Epithelial cell of proximal tubule (primary cell): ENCODE data around the gene ZNF605. TPM values are rescaled to one million over a fixed set of nuclear protein-coding genes. Genes with fewer than 3 reads are reported as not detected.
"Not testable (repeated sequence)": the region's sequence is repeated elsewhere in the genome, so short reads cannot be mapped to it uniquely, and the experiment has no call there.

Source experiments
- DNase-seq: peaks from one replicate; pipeline ENCODE4 v3.0.0-alpha.2; 2011; ENCODE audit warnings: low read depth
- H3K4me3 ChIP-seq: 2 replicates; pipeline ENCODE4 v1.5.1; 2011; ENCODE audit warnings: low read depth, mild to moderate bottlenecking, low read length
- total RNA-seq: library from RNA; depleted of rRNA; stranded (reverse); fragments of >200 nt; gene quantifications from 2 replicates; pipeline ENCODE4 v1.2.3, GENCODE V29; 2015
- TF ChIP-seq, protein P1 (sequence below): conservative IDR thresholded peaks from 2 replicates; pipeline ENCODE4 v1.5.1; 2012; ENCODE audit warnings: low read depth, mild to moderate bottlenecking, low read length

ZNF605 gene
- 3.7 and 5.1 TPM in 2 replicates for total RNA-seq

DNA sequence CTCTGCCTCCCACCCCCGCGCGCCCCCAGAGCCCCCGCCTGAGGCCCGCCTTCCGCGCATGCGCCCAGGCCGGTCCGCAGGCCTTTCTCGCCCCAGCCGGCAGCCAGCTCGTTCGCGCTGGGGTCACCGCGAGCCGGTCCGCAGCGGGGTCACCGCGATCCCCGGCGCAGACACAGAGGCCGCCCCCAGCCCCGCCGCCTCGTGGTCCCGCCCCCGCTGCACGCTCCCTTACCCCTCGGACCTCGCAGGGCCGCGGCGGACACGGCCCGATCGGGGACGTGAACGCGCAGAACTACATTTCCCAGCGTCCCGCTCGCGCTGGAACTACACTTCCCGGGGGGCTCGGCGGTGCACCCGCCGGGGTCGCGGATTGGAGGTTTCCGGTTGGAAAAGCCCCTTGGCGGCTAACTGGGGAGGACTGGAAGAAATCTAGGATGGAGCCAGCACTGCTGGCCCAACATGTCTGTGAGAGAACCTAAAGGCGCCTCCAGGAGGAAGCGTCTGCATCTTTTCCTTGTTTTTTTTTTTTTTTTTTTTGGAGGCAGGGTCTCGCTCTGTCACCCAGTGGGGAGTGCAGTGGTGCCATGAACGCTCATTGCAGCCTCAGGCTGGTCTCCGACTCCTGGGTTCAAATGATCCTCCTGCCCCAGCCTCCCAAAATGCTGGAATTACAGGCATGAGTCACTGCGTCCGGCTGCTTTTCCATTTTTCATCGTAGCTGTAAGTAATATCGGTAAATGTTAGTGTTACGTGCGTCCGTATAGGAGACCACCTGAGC lies at the start of gene ZNF605:
TSS of gene ZNF605 (minus strand) at position 296 of the 778 bp plus-strand sequence. CDS start 10,671 bp downstream, outside the sequence.
- peak; percentile 32 for DNase-seq

DNA sequence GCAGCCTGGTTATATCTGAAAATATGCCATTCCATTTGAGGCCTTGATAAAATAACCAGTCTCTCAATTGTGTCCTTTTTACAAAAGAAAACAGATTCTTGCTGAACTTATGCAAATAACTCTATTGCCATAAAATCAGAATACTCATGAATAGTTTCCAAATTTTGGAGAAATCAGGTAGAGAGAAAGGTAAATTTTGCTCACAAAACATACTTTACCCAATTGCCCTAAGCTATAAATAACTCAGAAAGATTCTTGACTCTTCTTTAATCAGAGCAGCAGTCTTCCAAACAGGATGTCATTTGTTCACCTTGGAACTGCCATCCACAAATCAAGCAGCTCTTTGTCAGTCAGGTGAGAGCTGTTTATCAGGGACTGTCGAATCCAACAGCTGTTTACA lies 42.6 kb upstream of the ZNF605 start:
- TF ChIP-seq, protein P1, sequence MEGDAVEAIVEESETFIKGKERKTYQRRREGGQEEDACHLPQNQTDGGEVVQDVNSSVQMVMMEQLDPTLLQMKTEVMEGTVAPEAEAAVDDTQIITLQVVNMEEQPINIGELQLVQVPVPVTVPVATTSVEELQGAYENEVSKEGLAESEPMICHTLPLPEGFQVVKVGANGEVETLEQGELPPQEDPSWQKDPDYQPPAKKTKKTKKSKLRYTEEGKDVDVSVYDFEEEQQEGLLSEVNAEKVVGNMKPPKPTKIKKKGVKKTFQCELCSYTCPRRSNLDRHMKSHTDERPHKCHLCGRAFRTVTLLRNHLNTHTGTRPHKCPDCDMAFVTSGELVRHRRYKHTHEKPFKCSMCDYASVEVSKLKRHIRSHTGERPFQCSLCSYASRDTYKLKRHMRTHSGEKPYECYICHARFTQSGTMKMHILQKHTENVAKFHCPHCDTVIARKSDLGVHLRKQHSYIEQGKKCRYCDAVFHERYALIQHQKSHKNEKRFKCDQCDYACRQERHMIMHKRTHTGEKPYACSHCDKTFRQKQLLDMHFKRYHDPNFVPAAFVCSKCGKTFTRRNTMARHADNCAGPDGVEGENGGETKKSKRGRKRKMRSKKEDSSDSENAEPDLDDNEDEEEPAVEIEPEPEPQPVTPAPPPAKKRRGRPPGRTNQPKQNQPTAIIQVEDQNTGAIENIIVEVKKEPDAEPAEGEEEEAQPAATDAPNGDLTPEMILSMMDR = no peak
- H3K4me3 ChIP-seq = no peak overlapping the region
- DNase-seq = no peak

More for the DNA sequence above, at the start of gene ZNF605:
- TF ChIP-seq, protein P1 = no peak
- peak within 1 kb of the TSS; percentile 96 for H3K4me3 ChIP-seq

DNA sequence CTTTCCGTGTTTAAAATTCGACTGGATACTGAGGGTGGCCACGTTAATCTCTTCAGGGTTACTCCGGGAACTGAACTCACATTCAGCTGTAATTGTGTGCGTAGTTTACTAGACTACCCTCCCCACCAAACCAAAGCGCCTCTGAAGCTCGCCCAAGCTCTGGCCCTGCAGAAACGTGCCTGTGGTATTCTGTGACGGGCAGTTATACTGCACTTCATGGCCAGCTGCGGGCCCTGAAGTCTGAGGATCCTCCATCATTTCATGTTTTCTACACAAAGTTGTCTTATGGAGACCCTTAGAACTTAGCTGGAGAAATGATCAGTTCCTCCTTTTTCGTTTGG lies 30.7 kb upstream of the ZNF605 start:
- DNase-seq = no peak
- H3K4me3 ChIP-seq = peak overlapping the region; percentile 89
- TF ChIP-seq, protein P1 = no peak

DNA sequence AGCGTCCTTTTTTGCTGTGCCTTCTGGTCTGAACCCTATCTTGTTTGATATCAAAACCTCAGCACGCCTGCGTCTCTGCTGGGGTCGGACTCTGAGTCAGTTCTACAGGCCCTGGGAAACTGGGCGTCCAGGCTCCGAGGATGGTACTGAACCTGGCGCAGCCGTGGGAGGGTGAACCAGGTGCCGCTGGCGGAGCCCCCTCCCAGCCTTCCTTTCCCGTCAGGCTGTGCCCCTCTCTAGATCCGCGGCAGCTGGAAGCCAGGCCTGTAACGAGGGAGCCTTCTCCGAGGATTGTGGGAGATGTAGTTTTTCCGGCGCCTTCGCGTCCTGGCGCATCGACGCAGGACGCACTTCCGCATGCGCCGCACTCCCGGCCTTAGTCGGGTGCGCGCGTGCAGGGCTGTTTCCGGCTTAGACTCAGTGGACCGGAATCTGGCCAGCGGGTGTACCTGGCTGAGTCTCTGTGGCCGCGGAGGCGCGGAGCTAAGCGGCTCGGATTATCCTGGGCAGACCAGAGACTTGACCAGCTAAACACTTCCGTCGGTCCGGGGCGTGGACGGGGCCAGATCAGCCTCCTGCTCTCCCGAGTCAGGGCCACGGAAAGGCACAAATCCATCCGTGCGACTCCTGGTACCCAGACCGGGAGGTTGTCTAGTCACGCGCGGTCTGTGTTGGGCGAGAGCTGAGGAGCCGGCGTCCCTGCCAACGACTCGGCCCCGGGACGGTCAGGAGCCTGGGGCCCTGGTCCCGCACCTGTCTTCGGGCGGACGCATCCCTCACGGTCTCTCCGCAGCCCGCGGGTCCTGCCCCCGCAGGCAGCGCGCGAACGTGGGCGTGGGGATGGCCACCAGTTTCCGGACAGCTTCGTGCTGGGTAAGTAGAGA lies 30.1 kb upstream of the ZNF605 start, which contains the start of gene ZNF26:
TSS of gene ZNF26 (plus strand) at position 367 of the 884 bp plus-strand sequence. CDS start at position 841, 474 bp downstream.
- TF ChIP-seq, protein P1 = no peak
- peak within 1 kb of the TSS; percentile 89 for H3K4me3 ChIP-seq
- DNase-seq = peak; percentile 49

DNA sequence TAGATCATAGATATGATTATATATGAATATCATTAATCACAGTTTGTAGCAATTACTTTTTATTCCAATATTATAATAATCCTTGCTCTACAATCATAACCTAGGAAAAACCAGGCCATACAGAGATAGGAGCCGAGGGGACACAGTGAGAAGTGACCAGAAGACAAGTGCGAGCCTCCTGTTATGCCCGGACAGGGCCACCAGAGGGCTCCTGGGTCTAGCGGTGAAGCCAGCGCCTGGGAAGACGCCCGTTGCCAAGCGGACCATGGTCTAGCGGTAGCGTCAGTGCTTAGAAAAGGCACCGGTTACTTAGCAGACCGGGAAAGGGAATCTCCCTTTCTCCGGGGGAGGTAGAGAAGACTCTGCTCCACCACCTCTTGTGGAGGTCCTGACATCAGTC lies 20.8 kb upstream of the ZNF605 start:
- TF ChIP-seq, protein P1 = peak; percentile 34
- not testable (repeated sequence) for H3K4me3 ChIP-seq, DNase-seq

DNA sequence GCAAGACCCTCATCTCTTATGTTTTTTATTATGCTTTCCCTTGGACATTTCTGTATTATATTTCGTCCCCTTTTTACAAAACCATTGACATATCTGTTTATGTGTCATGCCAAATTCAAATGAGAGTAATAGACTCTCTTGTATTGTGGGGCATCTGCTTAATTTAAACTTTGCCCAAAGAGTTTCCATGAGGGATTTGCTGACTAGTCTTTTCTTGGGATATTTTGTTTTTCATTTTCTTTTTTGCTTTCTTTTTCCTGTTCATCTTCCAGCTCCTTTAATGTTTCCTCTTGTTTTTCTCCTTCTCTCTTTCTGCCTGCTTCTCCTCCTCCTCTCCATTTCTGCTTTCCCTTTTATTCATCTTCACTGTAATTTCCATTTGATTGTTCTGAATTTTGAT lies 16.3 kb upstream of the ZNF605 start:
- TF ChIP-seq, protein P1 = no peak
- DNase-seq = no peak
- no peak overlapping the region for H3K4me3 ChIP-seq
